OCI-LY1 (cell line): ENCODE results near the gene HSPA1B.

Experiments used
- CTCF ChIP-seq: fragments of 200-600 bp; sonication (generic), shearing (Covaris generic); IDR thresholded peaks from 2 replicates; pipeline ENCODE4 v1.5.1; 2017; ENCODE audit warnings: mild to moderate bottlenecking, antibody characterized with exemption, low read length, moderate library complexity, mixed read lengths
- EZH2 ChIP-seq: fragments of 200-600 bp; sonication (generic), shearing (Covaris generic); IDR thresholded peaks from 2 replicates; pipeline ENCODE4 v1.8.0; 2017; ENCODE audit warnings: borderline replicate concordance, mixed run types, mild to moderate bottlenecking, antibody characterized with exemption, low read length, moderate library complexity, mixed read lengths

GRCh38 chr6:31859923-31860322 lies 32.4 kb downstream of the HSPA1B start:
- TF ChIP-seq CTCF (no peak), EZH2 (no peak)
